WTC11 (cell line): ENCODE results near the gene CYSRT1. TPM values are rescaled to one million over a fixed set of nuclear protein-coding genes. Genes with fewer than 3 reads are reported as not detected.

Source experiments
- ATAC-seq: fragments of 200-7000 bp; cut with Tn5 transposase; 2 replicates; pipeline ENCODE4 v1.10.0; 2021; ENCODE audit warnings: mild to moderate bottlenecking, moderate library complexity
- CTCF ChIA-PET: fragments of 300-600 bp; sonication (Branson Sonifier 250); formaldehyde crosslinking; loops from one replicate; lab custom pipeline; 2021; ENCODE audit warnings: antibody characterized with exemption; lab: Charles Lee
- POLR2A ChIA-PET: fragments of 350-600 bp; sonication (Branson Sonifier 250); formaldehyde crosslinking; loops from one replicate; lab custom pipeline; 2021; ENCODE audit warnings: antibody characterized with exemption; lab: Charles Lee
- DNase-seq: peaks from one replicate; pipeline ENCODE4 v3.0.0; 2021; ENCODE audit warnings: low spot score
- H3K27ac Mint-ChIP-seq: 2 replicates; pipeline ENCODE4 v1.8.0; 2021; ENCODE audit warnings: mixed read lengths
- H3K27me3 Mint-ChIP-seq: 2 replicates; pipeline ENCODE4 v1.8.0; 2021; ENCODE audit warnings: low read depth, mild to moderate bottlenecking, moderate library complexity, mixed read lengths
- H3K36me3 Mint-ChIP-seq: 2 replicates; pipeline ENCODE4 v1.8.0; 2021; ENCODE audit warnings: mixed read lengths
- H3K4me1 Mint-ChIP-seq: 2 replicates; pipeline ENCODE4 v1.8.0; 2022; ENCODE audit warnings: mixed read lengths
- H3K4me3 Mint-ChIP-seq: 2 replicates; pipeline ENCODE4 v1.8.0; 2021; ENCODE audit warnings: mild to moderate bottlenecking, moderate library complexity, mixed read lengths
- H3K9me3 Mint-ChIP-seq: 2 replicates; pipeline ENCODE4 v1.8.0; 2021; ENCODE audit warnings: mixed read lengths
- AFF4 ChIP-seq: sonication (generic); formaldehyde crosslinking; IDR thresholded peaks from 2 replicates; pipeline ENCODE4 v1.8.1; 2023; ENCODE audit warnings: mild to moderate bottlenecking, missing genetic modification reagents, borderline replicate concordance
- FOXJ3 ChIP-seq: sonication (generic); formaldehyde crosslinking; IDR thresholded peaks from 2 replicates; pipeline ENCODE4 v1.9.0; 2021; ENCODE audit warnings: missing genetic modification reagents, mild to moderate bottlenecking, borderline replicate concordance
- HMGXB4 ChIP-seq: sonication (generic); formaldehyde crosslinking; IDR thresholded peaks from 2 replicates; pipeline ENCODE4 v1.8.1; 2023; ENCODE audit warnings: mild to moderate bottlenecking, moderate library complexity, missing genetic modification reagents
- NFE2L1 ChIP-seq: sonication (generic); formaldehyde crosslinking; IDR thresholded peaks from 2 replicates; pipeline ENCODE4 v1.8.1; 2023; ENCODE audit warnings: missing genetic modification reagents
- NFYB ChIP-seq: sonication (generic); formaldehyde crosslinking; conservative IDR thresholded peaks from 2 replicates; pipeline ENCODE4 v1.8.0; 2022; ENCODE audit warnings: low read depth, missing genetic modification reagents
- NR2C2 ChIP-seq: sonication (generic); formaldehyde crosslinking; IDR thresholded peaks from 2 replicates; pipeline ENCODE4 v1.8.0; 2022; ENCODE audit warnings: mild to moderate bottlenecking, missing genetic modification reagents
- STAT6 ChIP-seq: sonication (generic); formaldehyde crosslinking; conservative IDR thresholded peaks from 2 replicates; pipeline ENCODE4 v1.8.1; 2023; ENCODE audit warnings: mild to moderate bottlenecking, low read depth, missing genetic modification reagents, moderate library complexity
- ZBTB43 ChIP-seq: sonication (generic); formaldehyde crosslinking; IDR thresholded peaks from 2 replicates; pipeline ENCODE4 v1.8.1; 2023; ENCODE audit warnings: mild to moderate bottlenecking, missing genetic modification reagents
- ZNF121 ChIP-seq: sonication (generic); formaldehyde crosslinking; IDR thresholded peaks from 2 replicates; pipeline ENCODE4 v1.8.0; 2023; ENCODE audit warnings: missing genetic modification reagents
- ZNF532 ChIP-seq: fragments of 250-450 bp; sonication (Bioruptor Pico); IDR thresholded peaks from 2 replicates; pipeline ENCODE4 v1.9.0; 2021; ENCODE audit warnings: mild to moderate bottlenecking, borderline replicate concordance
- ZSCAN18 ChIP-seq: fragments of 250-450 bp; sonication (Bioruptor Pico); IDR thresholded peaks from 2 replicates; pipeline ENCODE4 v2.1.2; 2022; ENCODE audit warnings: mild to moderate bottlenecking, moderate library complexity
- total RNA-seq: library from RNA; stranded (reverse); gene quantifications from 3 replicates; pipeline ENCODE4 v1.2.3, GENCODE V29; 2021

The CYSRT1 gene
- total RNA-seq, 1 experiment from 2014 or later, result 3.5 TPM

GRCh38 chr9:137213160-137214060 lies 11.6 kb upstream of the CYSRT1 start:
- TF ChIP-seq NR2C2 (CRISPR knock-in tag), result no peak
- no peak for TF ChIP-seq HMGXB4 (CRISPR knock-in tag)
- 0 out of 2 replicates have a peak, but pooled peaks have one; percentile 9 for TF ChIP-seq NFYB (CRISPR knock-in tag)
- H3K27me3 Mint-ChIP-seq, result no peaks in the 10 kb centered on the region
- H3K27ac Mint-ChIP-seq, result no peak overlapping the region
- no peak for ATAC-seq
- peaks cover 4% of the 10 kb centered on the region; the same call in 1 of the 2 replicates for H3K4me1 Mint-ChIP-seq
- ChIA-PET CTCF (interaction anchor here (0.6 to 2.8 kb wide), 12 partner anchors 9 to 64 kb away, joined by 3 to 10 read pairs (median 4); partner anchors contain the start of genes RNF208, RNF224 and TPRN), POLR2A (interaction anchor here (1.7 kb wide), 1 partner anchor 13 kb away, joined by 7 read pairs; the partner anchor contains the start of gene TPRN)
- peaks cover 10% of the 10 kb centered on the region; the same call in 1 of the 2 replicates for H3K36me3 Mint-ChIP-seq
- no peaks in the 10 kb centered on the region for H3K9me3 Mint-ChIP-seq
- no peak for DNase-seq
- no peak overlapping the region for H3K4me3 Mint-ChIP-seq

GRCh38 chr9:137214620-137215019 lies 10.4 kb upstream of the CYSRT1 start:
- H3K27me3 Mint-ChIP-seq, result no peaks in the 10 kb centered on the region
- H3K4me3 Mint-ChIP-seq, result no peak overlapping the region
- no peaks in the 10 kb centered on the region for H3K9me3 Mint-ChIP-seq
- ATAC-seq (no peak), DNase-seq (no peak)
- ChIA-PET CTCF (interaction anchor here (1.0 to 2.8 kb wide), 6 partner anchors 13 to 39 kb away, joined by 3 to 10 read pairs (median 4); partner anchors contain the start of genes RNF224 and TPRN), POLR2A (no interaction called here)
- peaks cover 4% of the 10 kb centered on the region; the same call in 1 of the 2 replicates for H3K4me1 Mint-ChIP-seq
- no peak overlapping the region for H3K27ac Mint-ChIP-seq
- H3K36me3 Mint-ChIP-seq, result 0 out of 2 replicates have a peak, but pooled peaks cover 3% of the 10 kb centered on the region
- TF ChIP-seq ZBTB43 (CRISPR knock-in tag), result no peak
- TF ChIP-seq ZNF121 (CRISPR knock-in tag), result no peak
- no peak for TF ChIP-seq FOXJ3 (CRISPR knock-in tag)
- no peak for TF ChIP-seq AFF4 (CRISPR knock-in tag)
- TF ChIP-seq ZNF532 (CRISPR knock-in tag), result no peak
- no peak for TF ChIP-seq STAT6 (CRISPR knock-in tag)
- no peak for TF ChIP-seq NFE2L1 (CRISPR knock-in tag)
- TF ChIP-seq ZSCAN18 (CRISPR knock-in tag), result no peak
